Testis (tissue), 3 donors: ENCODE results near the gene IL16. TPM values are rescaled to one million over a fixed set of nuclear protein-coding genes. Genes with fewer than 3 reads are reported as not detected.

ENCODE experiments used
- DNase-seq: peaks from one replicate; pipeline ENCODE4 v3.0.0-alpha.2; 2019
- H3K27ac ChIP-seq, 2 donors: fragments of 200-600 bp; sonication (generic); one replicate each; pipeline ENCODE4 v1.5.1; 2019
- H3K27me3 ChIP-seq: fragments of 200-600 bp; sonication (generic); one replicate; pipeline ENCODE4 v1.5.1; 2019
- H3K36me3 ChIP-seq: fragments of 200-600 bp; sonication (generic); one replicate; pipeline ENCODE4 v1.5.1; 2017; ENCODE audit warnings: low read depth; ENCODE audit errors: missing control alignments
- H3K4me1 ChIP-seq: fragments of 200-600 bp; sonication (generic); one replicate; pipeline ENCODE4 v1.5.1; 2019
- H3K4me3 ChIP-seq, 2 donors: fragments of 200-600 bp; sonication (generic); one replicate each; pipeline ENCODE4 v1.5.1; 2017 to 2019
- H3K9me3 ChIP-seq: fragments of 200-600 bp; sonication (generic); one replicate; pipeline ENCODE4 v1.5.1; 2017
- CTCF ChIP-seq, 3 experiments: fragments of 450-650 bp in 2 of 3; fragments of 200-600 bp in 1 of 3; sonication (generic) in 1 of 3; IDR thresholded peaks; one replicate each; pipeline ENCODE4 v1.5.1; 2016 to 2019; ENCODE audit warnings: antibody characterized with exemption in 3 of 3, mild to moderate bottlenecking in 2 of 3, moderate library complexity in 1 of 3
- POLR2A ChIP-seq: fragments of 450-650 bp; IDR thresholded peaks from one replicate; pipeline ENCODE4 v1.6.1; 2017; ENCODE audit warnings: antibody characterized with exemption, mild to moderate bottlenecking, moderate library complexity
- WGBS, 2 donors: methylation state at CpG; one replicate each; pipeline ENCODE4 v1.1.5; 2018; 5-methylcytosine and 5-hydroxymethylcytosine counted together
- intact Hi-C: fragments of 100-400 bp; cut with DNase I; formaldehyde crosslinking; loops from one replicate; pipeline ENCODE4 v1.15.1; 2023; ENCODE audit warnings: low total_unique reads
- polyA plus RNA-seq: library from polyadenylated mRNA; stranded (reverse); fragments of 350-450 nt; fragmentation: Illumina TruSeq; extraction: RNeasy Lipid Tissue Mini Kit (QIAGEN cat#74804); gene quantifications from one replicate; pipeline ENCODE4 v1.2.3, GENCODE V29; 2014; ENCODE audit warnings: low read depth, low replicate concordance; ENCODE audit not compliant: insufficient read depth
- total RNA-seq, 2 donors: library from RNA; depleted of rRNA; stranded (reverse); fragments of >200 nt; gene quantifications; one replicate each; pipeline ENCODE4 v1.2.3, GENCODE V29; 2016

The IL16 gene
- total and polyA plus RNA-seq, 3 donors from 2014 or later, result 13.1 to 17.6 (median 14.9) TPM

GRCh38 chr15:81279621-81280485 lies 83.2 kb downstream of the IL16 start:
- 82 to 87% methylated on average over 12 of the region's 12 CpGs for WGBS, 2 donors
- DNase-seq, result no peak
- Histone ChIP-seq H3K27me3 (no peaks in the 10 kb centered on the region), H3K27ac (no peak overlapping the region), H3K4me3 (no peak overlapping the region), H3K4me1 (peaks cover 9% of the 10 kb centered on the region), H3K9me3 (no peaks in the 10 kb centered on the region), H3K36me3 (no peaks in the 10 kb centered on the region)
- intact Hi-C loops, result loop anchor here (10.0 kb wide), 1 partner anchor 55 kb away; no protein-coding TSS in a partner anchor
- no peak for TF ChIP-seq CTCF (IDR thresholded peaks at IDR 0.05)
- no peak for TF ChIP-seq POLR2A

GRCh38 chr15:81280696-81281455 lies 84.2 kb downstream of the IL16 start:
- WGBS, 2 donors, result 78 to 86% methylated on average over 8 of the region's 8 CpGs
- DNase-seq, result no peak
- no peak for TF ChIP-seq CTCF (IDR thresholded peaks at IDR 0.05)
- TF ChIP-seq POLR2A, result no peak
- H3K4me1 ChIP-seq, result peaks cover 2% of the 10 kb centered on the region
- no peak overlapping the region for H3K27ac ChIP-seq
- no peaks in the 10 kb centered on the region for H3K27me3 ChIP-seq
- intact Hi-C loops, result no loop called here
- no peaks in the 10 kb centered on the region for H3K9me3 ChIP-seq
- no peak overlapping the region for H3K4me3 ChIP-seq
- H3K36me3 ChIP-seq, result no peaks in the 10 kb centered on the region

- DNase-seq, result no peak
- H3K27me3 ChIP-seq, result no peaks in the 10 kb centered on the region
- WGBS, 2 donors, result 100% methylated on average over 3 of the region's 3 CpGs
- intact Hi-C loops, result no loop called here
- no peaks in the 10 kb centered on the region for H3K4me1 ChIP-seq
- H3K27ac ChIP-seq, result no peak overlapping the region
- TF ChIP-seq POLR2A, result no peak
- no peak for TF ChIP-seq CTCF (IDR thresholded peaks at IDR 0.05)
- H3K4me3 ChIP-seq, result no peak overlapping the region
- no peaks in the 10 kb centered on the region for H3K9me3 ChIP-seq
- no peaks in the 10 kb centered on the region for H3K36me3 ChIP-seq
Measured at GRCh38 chr15:81281456-81281735, 84.7 kb downstream of the IL16 start.

- intact Hi-C loops, result no loop called here
- Histone ChIP-seq H3K27me3 (no peaks in the 10 kb centered on the region), H3K36me3 (no peaks in the 10 kb centered on the region), H3K4me3 (no peak overlapping the region), H3K4me1 (no peaks in the 10 kb centered on the region), H3K9me3 (no peaks in the 10 kb centered on the region), H3K27ac (no peak overlapping the region)
- WGBS, 2 donors, result 90 to 94% methylated on average over 12 of the region's 12 CpGs
- no peak for DNase-seq
- no peak for TF ChIP-seq POLR2A
- TF ChIP-seq CTCF (IDR thresholded peaks at IDR 0.05), result no peak
Measured at GRCh38 chr15:81281766-81282605, 85.3 kb downstream of the IL16 start.
